ENCODE data around the gene IP6K3. TPM values are rescaled to one million over a fixed set of nuclear protein-coding genes. Genes with fewer than 3 reads are reported as not detected.

The IP6K3 gene
- polyA plus RNA-seq, 1 donor (not counting 4 experiments of a cell fraction or from before 2014, with no cell fraction given): not detected

GRCh38 chr6:33695451-33695887 lies 51.2 kb downstream of the IP6K3 start:
- TF ChIP-seq EZH2 (IDR thresholded peaks at IDR 0.05; ENCODE audit: low read length): no peak
- no peak for TF ChIP-seq CTCF (optimal IDR thresholded peaks at IDR 0.05 in 1 of 3, IDR thresholded peaks at IDR 0.05 in 1 of 3, conservative IDR thresholded peaks at IDR 0.05 in 1 of 3; ENCODE audit: extremely low read depth in 1 of 3, insufficient read depth in 2 of 3, low read length in 3 of 3)
- DNase-seq (ENCODE audit: low read depth, low spot score) (no peak), FAIRE-seq (no peak)
- no peaks in the 10 kb centered on the region for H3K9me3 ChIP-seq (ENCODE audit: control insufficient read depth, low read depth, low read length)
- no peaks in the 10 kb centered on the region for H3K79me2 ChIP-seq (ENCODE audit: control insufficient read depth, insufficient read depth, low read length)
- H3K4me1 ChIP-seq (ENCODE audit: control insufficient read depth, extremely low read depth, insufficient read depth, low read length): peaks cover 59% of the 10 kb centered on the region
- H3K9me1 ChIP-seq (ENCODE audit: control insufficient read depth, extremely low read depth, insufficient read depth, low read length): no peaks in the 10 kb centered on the region
- H3K36me3 ChIP-seq (ENCODE audit: control insufficient read depth in 2 of 2, extremely low read depth in 1 of 2, insufficient read depth in 2 of 2, low read length in 2 of 2): peaks cover 50 to 69% of the 10 kb centered on the region in 2 experiments
- H3K27ac ChIP-seq (ENCODE audit: control insufficient read depth, insufficient read depth, low read length): peak overlapping the region; percentile 89
- H3K4me3 ChIP-seq (ENCODE audit: control insufficient read depth in 2 of 3, extremely low read depth in 1 of 3, insufficient read depth in 2 of 3, low read depth in 1 of 3, low read length in 3 of 3): no peak overlapping the region
- H4K20me1 ChIP-seq (ENCODE audit: control insufficient read depth, extremely low read depth, insufficient read depth, low read length): peaks cover 6% of the 10 kb centered on the region
- no peak overlapping the region for H2AFZ ChIP-seq (ENCODE audit: control insufficient read depth, low read length)
- no peak overlapping the region for H3K4me2 ChIP-seq (ENCODE audit: control insufficient read depth, extremely low read depth, insufficient read depth, low read depth, low read length)
- dilution Hi-C loops (cut with MboI; ENCODE audit: extremely low pct_ligation_motif_present, low sequenced_read_pairs): no loop called here
- no peaks in the 10 kb centered on the region for H3K27me3 ChIP-seq (ENCODE audit: control insufficient read depth, extremely low read depth, insufficient read depth, low read length)
- peak overlapping the region; percentile 67 for H3K9ac ChIP-seq (ENCODE audit: control insufficient read depth, extremely low read depth, insufficient read depth, low read length)

- H3K4me2 ChIP-seq (ENCODE audit: control insufficient read depth, extremely low read depth, insufficient read depth, low read depth, low read length): peak overlapping the region; percentile 25
Measured at GRCh38 chr6:33694977-33695376, 51.7 kb downstream of the IP6K3 start.

More at GRCh38 chr6:33694977-33695376, 51.7 kb downstream of the IP6K3 start:
- no peak overlapping the region for H2AFZ ChIP-seq (ENCODE audit: control insufficient read depth, low read length)
- DNase-seq (ENCODE audit: low read depth, low spot score): no peak
- no peak for FAIRE-seq
- H3K36me3 ChIP-seq (ENCODE audit: control insufficient read depth in 2 of 2, extremely low read depth in 1 of 2, insufficient read depth in 2 of 2, low read length in 2 of 2): peaks cover 51 to 70% of the 10 kb centered on the region in 2 experiments
- dilution Hi-C loops (cut with MboI; ENCODE audit: extremely low pct_ligation_motif_present, low sequenced_read_pairs): no loop called here
- peak overlapping the region; percentile 67 for H3K9ac ChIP-seq (ENCODE audit: control insufficient read depth, extremely low read depth, insufficient read depth, low read length)
- TF ChIP-seq CTCF (optimal IDR thresholded peaks at IDR 0.05 in 1 of 3, IDR thresholded peaks at IDR 0.05 in 1 of 3, conservative IDR thresholded peaks at IDR 0.05 in 1 of 3; ENCODE audit: extremely low read depth in 1 of 3, insufficient read depth in 2 of 3, low read length in 3 of 3) (no peak), EZH2 (IDR thresholded peaks at IDR 0.05; ENCODE audit: low read length) (no peak)
- H3K79me2 ChIP-seq (ENCODE audit: control insufficient read depth, insufficient read depth, low read length): no peaks in the 10 kb centered on the region
- no peaks in the 10 kb centered on the region for H3K9me3 ChIP-seq (ENCODE audit: control insufficient read depth, low read depth, low read length)
- H3K27me3 ChIP-seq (ENCODE audit: control insufficient read depth, extremely low read depth, insufficient read depth, low read length): no peaks in the 10 kb centered on the region
- no peak overlapping the region for H3K4me3 ChIP-seq (ENCODE audit: control insufficient read depth in 2 of 3, extremely low read depth in 1 of 3, insufficient read depth in 2 of 3, low read depth in 1 of 3, low read length in 3 of 3)
- peaks cover 6% of the 10 kb centered on the region for H4K20me1 ChIP-seq (ENCODE audit: control insufficient read depth, extremely low read depth, insufficient read depth, low read length)
- peak overlapping the region; percentile 89 for H3K27ac ChIP-seq (ENCODE audit: control insufficient read depth, insufficient read depth, low read length)
- no peaks in the 10 kb centered on the region for H3K9me1 ChIP-seq (ENCODE audit: control insufficient read depth, extremely low read depth, insufficient read depth, low read length)
- peaks cover 55% of the 10 kb centered on the region for H3K4me1 ChIP-seq (ENCODE audit: control insufficient read depth, extremely low read depth, insufficient read depth, low read length)

Data from keratinocyte (primary cell).